GM18511 (cell line): ENCODE results near the gene RAB3C.

Source experiments
- ATAC-seq: cut with Tn5 transposase; IDR thresholded peaks from one replicate; pipeline ENCODE4 v1.9.1; 2021; ENCODE audit warnings: mild to moderate bottlenecking, moderate library complexity; ENCODE audit not compliant: unreplicated experiment

RAB3C gene

GRCh38 chr5:58718269-58718978, 135.5 kb downstream of the RAB3C start:
- no peak for ATAC-seq

- ATAC-seq = no peak
These were observed 139.3 kb downstream of the RAB3C start for GRCh38 chr5:58722160-58722559.

- no peak for ATAC-seq
These were observed 142.1 kb downstream of the RAB3C start for GRCh38 chr5:58724992-58725391.

DNA sequence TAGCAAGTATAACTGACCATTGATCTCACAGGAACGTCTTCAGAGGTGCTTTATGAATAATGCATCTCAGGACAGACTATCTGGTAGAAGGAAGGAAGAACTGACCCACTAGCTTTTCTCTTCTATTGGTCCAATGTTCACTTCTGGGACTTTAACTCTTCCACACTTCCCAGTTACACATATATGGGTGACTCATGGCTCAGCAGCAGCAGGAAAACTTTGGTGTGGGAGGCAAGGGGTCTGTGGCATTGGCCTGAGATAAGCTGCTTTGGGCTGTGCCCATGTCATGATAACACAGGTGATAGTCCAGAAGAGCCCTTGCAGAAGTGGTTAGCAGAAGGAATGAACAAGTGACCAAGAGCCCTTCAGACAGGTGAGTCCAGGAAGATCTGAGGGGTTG, 148.8 kb downstream of the RAB3C start:
- no peak for ATAC-seq

DNA sequence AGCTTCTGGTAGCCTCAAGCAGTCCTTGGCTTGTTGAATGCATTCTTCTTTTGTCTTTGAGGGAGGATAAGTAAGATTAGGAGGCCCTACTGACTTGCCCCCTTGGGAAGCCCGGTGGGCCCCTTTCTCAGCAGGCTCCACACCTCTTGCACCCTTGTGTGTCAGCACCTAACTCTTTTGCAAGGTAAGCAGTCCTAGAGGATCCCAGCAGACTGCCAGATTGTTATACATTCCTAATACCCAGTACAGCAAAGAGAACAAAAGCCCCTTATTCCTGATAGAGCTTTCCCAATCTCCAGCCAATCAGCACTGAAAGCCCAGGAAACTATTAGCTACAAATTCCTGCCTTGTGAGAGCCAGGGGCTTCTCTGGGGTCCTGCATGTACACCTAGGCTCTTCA, 152.8 kb downstream of the RAB3C start:
- no peak for ATAC-seq

- ATAC-seq = no peak
These were observed 153.3 kb downstream of the RAB3C start for GRCh38 chr5:58736214-58736613.

DNA sequence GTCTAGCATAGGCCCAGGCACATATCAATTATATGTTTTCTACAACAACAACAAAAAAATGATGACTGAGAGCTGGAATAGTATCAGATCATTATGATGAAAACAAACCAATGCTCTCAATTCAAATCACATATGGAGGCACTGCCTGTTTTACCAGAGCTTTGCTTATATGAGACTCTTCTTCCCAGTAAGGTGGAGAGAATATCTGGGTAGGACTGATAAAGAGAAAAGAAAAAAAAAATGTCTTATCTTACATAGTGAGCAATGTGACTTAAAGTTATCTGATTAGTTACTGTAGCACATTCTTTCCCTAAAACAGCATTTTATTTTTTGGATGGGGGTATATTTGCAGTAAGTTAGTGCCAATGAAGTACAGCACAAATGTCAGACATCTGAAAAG, 154.8 kb downstream of the RAB3C start:
- ATAC-seq = no peak

DNA sequence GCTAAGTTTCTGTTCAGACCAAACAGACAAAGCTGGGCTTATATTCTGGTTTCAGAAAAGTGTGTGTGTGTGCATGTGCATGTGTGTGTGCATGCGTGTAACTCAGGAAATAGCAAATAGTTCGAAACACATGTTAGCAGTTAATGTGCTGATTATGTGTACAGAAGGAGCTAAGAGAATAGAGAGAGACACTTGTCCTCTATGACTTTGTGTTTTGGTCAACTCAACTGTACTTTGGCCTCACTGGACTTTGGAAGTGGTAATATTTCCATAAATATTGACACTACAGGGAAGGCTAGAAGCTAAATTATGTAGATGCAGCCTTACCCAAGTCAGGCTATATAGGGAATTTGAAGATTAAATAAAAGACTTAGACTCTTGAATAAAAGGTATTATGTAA, 155.5 kb downstream of the RAB3C start:
- no peak for ATAC-seq

DNA sequence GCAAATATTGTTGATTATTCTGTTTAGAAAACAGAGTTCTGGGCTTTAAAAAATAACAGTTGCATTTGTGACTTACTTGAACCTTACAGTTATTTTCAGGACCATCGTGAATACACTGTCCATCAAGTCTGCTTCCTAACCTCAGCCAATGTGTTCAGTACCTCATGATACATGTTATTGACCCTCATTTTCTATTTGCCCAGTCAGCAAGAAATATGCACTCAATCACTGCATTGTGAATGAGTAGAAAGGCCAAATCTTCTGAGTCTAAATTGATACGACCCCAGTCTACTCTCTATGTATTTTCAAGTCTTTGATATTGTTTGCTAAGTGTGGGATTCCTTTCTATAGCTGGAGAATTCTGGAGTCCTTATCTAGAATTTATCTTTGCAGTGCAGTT, 156.2 kb downstream of the RAB3C start:
- ATAC-seq = no peak

GRCh38 chr5:58740956-58741355, 158.1 kb downstream of the RAB3C start:
- ATAC-seq = no peak

- ATAC-seq = no peak
These were observed 162.5 kb downstream of the RAB3C start for GRCh38 chr5:58745350-58745749.

DNA sequence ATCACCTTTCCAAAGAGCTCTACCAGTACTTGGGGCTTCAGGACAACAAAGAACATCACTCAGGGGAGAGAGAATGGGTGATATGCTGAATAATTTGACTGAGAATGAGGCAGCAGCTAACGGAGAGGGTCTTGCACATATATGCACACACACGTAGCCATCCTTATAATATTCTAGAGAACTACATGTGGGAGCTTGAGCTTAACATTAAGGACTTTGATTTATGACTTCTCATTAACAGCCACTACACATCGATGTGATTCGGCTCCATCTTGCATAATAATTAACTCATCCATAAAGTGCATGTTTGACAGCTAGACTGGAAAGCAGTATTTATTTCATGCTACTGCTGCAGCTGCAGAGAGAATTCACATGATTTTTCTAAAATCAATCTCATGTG, 163.4 kb downstream of the RAB3C start:
- no peak for ATAC-seq

GRCh38 chr5:58750036-58750435, 167.2 kb downstream of the RAB3C start:
- ATAC-seq = no peak

DNA sequence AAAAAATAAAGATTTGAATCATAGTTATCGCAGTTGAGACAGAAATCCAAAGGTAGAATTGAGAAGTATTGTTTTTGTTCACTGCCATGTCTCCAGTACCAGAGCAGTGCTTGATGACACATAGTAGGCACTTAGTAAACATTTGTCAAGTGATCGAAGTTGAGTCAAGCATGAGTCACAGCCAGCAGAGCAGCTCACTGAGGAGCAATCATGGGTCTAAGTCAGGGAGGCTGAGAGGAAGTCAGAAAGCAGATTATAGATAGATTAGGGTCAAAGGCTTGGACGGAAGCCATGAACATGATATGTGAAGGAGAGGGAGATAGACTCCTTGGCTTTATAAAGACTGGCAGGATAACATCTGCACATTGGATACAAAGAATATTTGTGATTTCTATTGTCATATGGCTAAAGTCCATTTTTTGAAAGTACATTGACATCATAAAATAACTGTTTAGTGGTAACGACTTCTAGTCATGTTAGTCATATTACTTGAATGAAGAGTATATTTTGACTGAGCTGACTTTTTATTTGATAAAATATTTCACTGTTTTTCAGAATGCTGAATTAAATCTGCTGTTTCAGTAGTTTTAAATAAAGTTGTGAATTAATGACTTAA, 168.5 kb downstream of the RAB3C start:
- ATAC-seq = no peak

GRCh38 chr5:58752104-58752503, 169.2 kb downstream of the RAB3C start:
- ATAC-seq = no peak

DNA sequence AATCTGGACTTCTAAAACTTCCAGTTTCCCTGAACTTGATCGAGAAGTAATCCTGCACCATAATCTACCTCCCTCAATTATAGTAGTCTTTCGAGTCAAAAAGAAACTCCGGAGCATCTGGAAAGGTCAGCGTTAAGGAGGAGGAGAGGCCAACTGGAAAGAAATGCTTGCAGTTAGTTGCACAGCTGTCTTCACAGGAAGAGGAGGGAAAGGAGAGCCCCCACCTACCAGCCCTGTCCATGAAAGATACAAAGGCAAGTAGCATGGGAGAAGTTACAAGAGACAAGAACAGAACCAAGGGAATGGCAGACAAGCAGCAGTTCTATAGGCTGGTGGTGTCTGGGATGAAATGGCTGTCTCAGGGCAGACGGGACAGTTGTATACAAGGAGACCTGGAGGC, 170.6 kb downstream of the RAB3C start:
- no peak for ATAC-seq

DNA sequence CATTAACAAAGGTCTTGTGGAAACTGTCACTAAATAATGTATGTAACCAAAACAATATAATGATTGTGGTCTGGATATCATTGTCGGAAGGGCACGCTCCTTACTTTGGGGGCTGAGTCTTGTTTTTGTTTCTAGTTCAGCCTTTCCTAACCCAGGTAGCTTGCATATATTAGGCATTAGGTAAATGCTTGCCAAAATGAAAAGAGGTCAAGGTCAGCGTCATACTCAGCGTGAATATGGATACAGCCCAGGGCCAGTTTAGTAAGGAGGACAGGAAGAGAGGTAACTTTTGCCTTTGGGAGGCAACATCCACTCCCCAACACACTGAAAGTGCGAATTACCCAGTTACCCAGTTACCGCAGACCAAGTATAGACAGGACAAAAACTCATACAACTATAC, 171.4 kb downstream of the RAB3C start:
- no peak for ATAC-seq

DNA sequence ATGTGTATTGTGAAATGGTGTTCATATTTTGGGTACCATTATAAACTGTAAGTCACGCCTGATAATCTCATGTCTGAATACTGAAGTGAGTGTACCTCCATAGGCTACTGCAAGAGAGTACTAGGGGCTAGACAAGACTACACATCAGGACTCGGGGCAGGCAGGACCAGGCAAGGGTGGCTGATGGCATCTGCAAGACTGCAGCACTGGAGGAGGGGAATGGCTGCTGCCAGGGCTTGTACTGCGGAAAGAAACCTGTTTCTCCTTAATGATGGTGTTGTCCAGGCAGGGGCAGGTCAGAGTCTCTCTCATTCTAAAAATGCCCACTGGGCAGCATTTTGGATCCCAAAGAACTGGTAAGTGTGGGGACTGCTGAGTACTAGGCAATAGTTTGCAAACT, 172.5 kb downstream of the RAB3C start:
- ATAC-seq = no peak

GRCh38 chr5:58759745-58760144, 176.9 kb downstream of the RAB3C start:
- ATAC-seq = peak; percentile 95

- no peak for ATAC-seq
These were observed 177.3 kb downstream of the RAB3C start for GRCh38 chr5:58760222-58760621.

DNA sequence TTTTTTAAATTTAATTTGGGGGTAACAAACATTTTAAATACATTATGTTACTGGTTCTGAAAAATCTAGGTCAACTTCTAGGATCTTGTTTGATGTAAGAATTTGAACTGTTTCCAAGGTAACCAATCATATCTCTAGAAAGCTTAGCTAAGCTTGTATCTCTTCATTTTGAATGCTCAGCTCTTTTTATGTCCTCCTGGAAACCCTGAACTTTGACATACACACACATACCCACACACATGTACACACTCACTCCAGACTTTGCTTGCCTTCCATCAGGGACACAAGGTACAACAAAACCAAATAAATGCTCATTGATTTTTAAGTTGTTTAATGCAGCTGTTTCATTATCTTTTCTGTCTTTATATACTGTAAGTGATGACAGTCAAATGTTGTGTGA, 178.5 kb downstream of the RAB3C start:
- ATAC-seq = no peak

GRCh38 chr5:58763390-58763789, 180.5 kb downstream of the RAB3C start:
- peak; percentile 31 for ATAC-seq

GRCh38 chr5:58764199-58764598, 181.3 kb downstream of the RAB3C start:
- ATAC-seq = no peak
